Measurements from ENCODE around the gene CMPK1.

GRCh38 chr1:47385020-47385419 is 51.4 kb downstream of the CMPK1 start:
- TF ChIP-seq CTCF (IDR thresholded peaks at IDR 0.05; ENCODE audit: poor library complexity) (no peak), EZH2 (IDR thresholded peaks at IDR 0.05; ENCODE audit: borderline replicate concordance) (no peak)

All from hepatocyte (in vitro differentiated cells).